ENCODE results near the gene HSD3B1. TPM values are rescaled to one million over a fixed set of nuclear protein-coding genes. Genes with fewer than 3 reads are reported as not detected.
"Not testable (repeated sequence)": the region's sequence is repeated elsewhere in the genome, so short reads cannot be mapped to it uniquely, and the experiment has no call there.

The HSD3B1 gene
- total RNA-seq, 1 experiment from 2014 or later = not detected

DNA sequence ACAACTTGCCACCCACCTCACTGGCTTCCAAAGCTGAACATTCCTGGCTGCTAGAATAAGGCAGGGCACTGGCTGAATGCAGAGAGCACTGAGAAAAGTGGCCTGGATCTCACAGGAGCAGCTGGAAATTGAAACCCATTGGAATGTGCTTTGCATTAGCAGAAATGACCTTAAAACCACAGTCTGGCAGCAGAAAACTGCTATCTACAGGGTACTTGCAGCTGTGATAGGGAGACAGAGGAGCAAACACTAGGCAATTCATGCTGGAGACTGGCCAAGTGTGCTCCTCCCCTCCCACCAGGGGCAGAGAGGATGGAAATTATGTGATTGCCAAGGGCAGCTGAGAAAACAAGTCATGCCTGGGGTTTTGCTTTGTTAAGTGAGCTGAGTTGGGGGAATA, 47.2 kb downstream of the HSD3B1 start:
- Histone ChIP-seq H3K79me2 (ENCODE audit: low read length) (no peaks in the 10 kb centered on the region), H3K9me2 (replicated peaks; ENCODE audit: low read length) (no peaks in the 10 kb centered on the region), H3K36me3 (ENCODE audit: low read depth, low read length) (no peaks in the 10 kb centered on the region), H3K4me3 (ENCODE audit: low read length) (no peak overlapping the region), H3K27ac (ENCODE audit: low read length) (no peak overlapping the region), H3K4me1 (ENCODE audit: insufficient read depth, low read length) (no peaks in the 10 kb centered on the region), H3F3A (ENCODE audit: low read length, unreplicated experiment) (no peaks in the 10 kb centered on the region), H3K27me3 (ENCODE audit: low read length) (no peaks in the 10 kb centered on the region), H4K20me1 (ENCODE audit: low read length) (no peaks in the 10 kb centered on the region), H2AFZ (ENCODE audit: low read length) (no peak overlapping the region), H3K4me2 (ENCODE audit: low read length) (no peak overlapping the region), H3K9me3 (ENCODE audit: low read length) (no peaks in the 10 kb centered on the region), H3K9ac (ENCODE audit: low read length) (no peak overlapping the region)
- no peak for TF ChIP-seq EZH2phosphoT487 (IDR thresholded peaks at IDR 0.05; ENCODE audit: borderline replicate concordance, low read length)
- TF ChIP-seq EZH2 (IDR thresholded peaks at IDR 0.05; ENCODE audit: low read length, unreplicated experiment) = no peak
- TF ChIP-seq, protein P1, sequence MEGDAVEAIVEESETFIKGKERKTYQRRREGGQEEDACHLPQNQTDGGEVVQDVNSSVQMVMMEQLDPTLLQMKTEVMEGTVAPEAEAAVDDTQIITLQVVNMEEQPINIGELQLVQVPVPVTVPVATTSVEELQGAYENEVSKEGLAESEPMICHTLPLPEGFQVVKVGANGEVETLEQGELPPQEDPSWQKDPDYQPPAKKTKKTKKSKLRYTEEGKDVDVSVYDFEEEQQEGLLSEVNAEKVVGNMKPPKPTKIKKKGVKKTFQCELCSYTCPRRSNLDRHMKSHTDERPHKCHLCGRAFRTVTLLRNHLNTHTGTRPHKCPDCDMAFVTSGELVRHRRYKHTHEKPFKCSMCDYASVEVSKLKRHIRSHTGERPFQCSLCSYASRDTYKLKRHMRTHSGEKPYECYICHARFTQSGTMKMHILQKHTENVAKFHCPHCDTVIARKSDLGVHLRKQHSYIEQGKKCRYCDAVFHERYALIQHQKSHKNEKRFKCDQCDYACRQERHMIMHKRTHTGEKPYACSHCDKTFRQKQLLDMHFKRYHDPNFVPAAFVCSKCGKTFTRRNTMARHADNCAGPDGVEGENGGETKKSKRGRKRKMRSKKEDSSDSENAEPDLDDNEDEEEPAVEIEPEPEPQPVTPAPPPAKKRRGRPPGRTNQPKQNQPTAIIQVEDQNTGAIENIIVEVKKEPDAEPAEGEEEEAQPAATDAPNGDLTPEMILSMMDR (conservative IDR thresholded peaks at IDR 0.05; ENCODE audit: low read depth, low read length) = no peak
- ChIA-PET POLR2A (ENCODE audit: unreplicated experiment) (no interaction called here), CTCF (no interaction called here)
- intact Hi-C loops (cut with micrococcal nuclease) = no loop called here
- BruUV-seq (replicated peaks) = no TSS peak
- DNase-seq = no peak
- no peak for ATAC-seq

GRCh38 chr1:119556423-119556822, 49.4 kb downstream of the HSD3B1 start:
- Histone ChIP-seq H3F3A (ENCODE audit: low read length, unreplicated experiment) (no peaks in the 10 kb centered on the region), H3K27ac (ENCODE audit: low read length) (no peak overlapping the region), H3K4me3 (ENCODE audit: low read length) (no peak overlapping the region), H3K4me1 (ENCODE audit: insufficient read depth, low read length) (no peaks in the 10 kb centered on the region), H3K4me2 (ENCODE audit: low read length) (no peak overlapping the region), H3K9me3 (ENCODE audit: low read length) (no peaks in the 10 kb centered on the region), H3K9me2 (replicated peaks; ENCODE audit: low read length) (no peaks in the 10 kb centered on the region), H3K36me3 (ENCODE audit: low read depth, low read length) (no peaks in the 10 kb centered on the region), H3K79me2 (ENCODE audit: low read length) (no peaks in the 10 kb centered on the region), H4K20me1 (ENCODE audit: low read length) (no peaks in the 10 kb centered on the region), H3K9ac (ENCODE audit: low read length) (no peak overlapping the region), H3K27me3 (ENCODE audit: low read length) (no peaks in the 10 kb centered on the region), H2AFZ (ENCODE audit: low read length) (no peak overlapping the region)
- no peak for ATAC-seq
- ChIA-PET POLR2A (ENCODE audit: unreplicated experiment) (no interaction called here), CTCF (no interaction called here)
- intact Hi-C loops (cut with micrococcal nuclease) = no loop called here
- TF ChIP-seq EZH2phosphoT487 (IDR thresholded peaks at IDR 0.05; ENCODE audit: borderline replicate concordance, low read length) (no peak), EZH2 (IDR thresholded peaks at IDR 0.05; ENCODE audit: low read length, unreplicated experiment) (no peak)
- TF ChIP-seq, protein P1 (conservative IDR thresholded peaks at IDR 0.05; ENCODE audit: low read depth, low read length) = no peak
- BruUV-seq (replicated peaks) = no TSS peak
- DNase-seq = no peak

DNA sequence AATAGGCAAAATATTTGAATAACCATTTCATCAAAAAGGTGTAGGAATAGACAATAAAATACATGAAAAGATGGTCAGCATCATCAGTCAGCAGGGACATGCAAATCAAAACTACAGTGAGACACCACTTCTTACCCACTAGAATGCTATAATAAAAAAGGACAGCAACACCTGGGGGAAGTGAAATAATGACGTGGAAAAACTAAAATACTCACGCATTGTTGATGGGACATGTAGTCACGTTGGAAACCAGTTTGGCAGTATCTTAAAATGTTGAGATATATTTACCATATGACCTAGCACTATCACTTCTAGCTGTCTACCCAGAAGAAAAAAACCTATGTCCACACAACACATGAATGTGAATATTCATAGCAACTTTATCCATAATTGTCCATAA, 53.4 kb downstream of the HSD3B1 start:
- POLR2A ChIA-PET (ENCODE audit: unreplicated experiment); H3K4me1 ChIP-seq (ENCODE audit: insufficient read depth, low read length); H3K4me3 ChIP-seq (ENCODE audit: low read length); CTCF ChIA-PET; H2AFZ ChIP-seq (ENCODE audit: low read length); DNase-seq; ATAC-seq; H4K20me1 ChIP-seq (ENCODE audit: low read length); H3K36me3 ChIP-seq (ENCODE audit: low read depth, low read length); intact Hi-C loops (cut with micrococcal nuclease); H3F3A ChIP-seq (ENCODE audit: low read length, unreplicated experiment); H3K27ac ChIP-seq (ENCODE audit: low read length); H3K27me3 ChIP-seq (ENCODE audit: low read length); BruUV-seq (replicated peaks); H3K9me3 ChIP-seq (ENCODE audit: low read length); H3K79me2 ChIP-seq (ENCODE audit: low read length); H3K4me2 ChIP-seq (ENCODE audit: low read length); H3K9me2 ChIP-seq (replicated peaks; ENCODE audit: low read length); H3K9ac ChIP-seq (ENCODE audit: low read length): not testable (repeated sequence)

Data from PC-3 (cell line).